Skeletal muscle satellite cell (primary cell): ENCODE measurements around the gene SSTR5.
A peak's percentile ranks its signal among the peaks of the same experiment; 100 is the strongest.

ENCODE experiments used
- H3K27me3 ChIP-seq: 2 replicates; pipeline ENCODE4 v1.7.0; 2013; ENCODE audit warnings: low read length; ENCODE audit not compliant: control insufficient read depth, insufficient read depth
- H3K36me3 ChIP-seq: 2 replicates; pipeline ENCODE4 v1.7.0; 2013; ENCODE audit warnings: mild to moderate bottlenecking, control low read depth, low read length; ENCODE audit not compliant: insufficient read depth
- H3K4me1 ChIP-seq: 2 replicates; pipeline ENCODE4 v1.7.0; 2013; ENCODE audit warnings: low read length; ENCODE audit not compliant: control insufficient read depth, insufficient read depth
- H3K4me2 ChIP-seq: 2 replicates; pipeline ENCODE4 v1.7.0; 2013; ENCODE audit warnings: mild to moderate bottlenecking, low read length
- H3K4me3 ChIP-seq: 2 replicates; pipeline ENCODE4 v1.7.0; 2013; ENCODE audit warnings: low read length
- H3K9ac ChIP-seq: 2 replicates; pipeline ENCODE4 v1.7.0; 2013; ENCODE audit warnings: mild to moderate bottlenecking, low read depth, low read length, moderate library complexity
- H3K9me3 ChIP-seq: replicated peaks from 2 replicates; pipeline ENCODE4 v1.7.0; 2013; ENCODE audit warnings: mild to moderate bottlenecking, control low read depth, low read length

Gene SSTR5

DNA sequence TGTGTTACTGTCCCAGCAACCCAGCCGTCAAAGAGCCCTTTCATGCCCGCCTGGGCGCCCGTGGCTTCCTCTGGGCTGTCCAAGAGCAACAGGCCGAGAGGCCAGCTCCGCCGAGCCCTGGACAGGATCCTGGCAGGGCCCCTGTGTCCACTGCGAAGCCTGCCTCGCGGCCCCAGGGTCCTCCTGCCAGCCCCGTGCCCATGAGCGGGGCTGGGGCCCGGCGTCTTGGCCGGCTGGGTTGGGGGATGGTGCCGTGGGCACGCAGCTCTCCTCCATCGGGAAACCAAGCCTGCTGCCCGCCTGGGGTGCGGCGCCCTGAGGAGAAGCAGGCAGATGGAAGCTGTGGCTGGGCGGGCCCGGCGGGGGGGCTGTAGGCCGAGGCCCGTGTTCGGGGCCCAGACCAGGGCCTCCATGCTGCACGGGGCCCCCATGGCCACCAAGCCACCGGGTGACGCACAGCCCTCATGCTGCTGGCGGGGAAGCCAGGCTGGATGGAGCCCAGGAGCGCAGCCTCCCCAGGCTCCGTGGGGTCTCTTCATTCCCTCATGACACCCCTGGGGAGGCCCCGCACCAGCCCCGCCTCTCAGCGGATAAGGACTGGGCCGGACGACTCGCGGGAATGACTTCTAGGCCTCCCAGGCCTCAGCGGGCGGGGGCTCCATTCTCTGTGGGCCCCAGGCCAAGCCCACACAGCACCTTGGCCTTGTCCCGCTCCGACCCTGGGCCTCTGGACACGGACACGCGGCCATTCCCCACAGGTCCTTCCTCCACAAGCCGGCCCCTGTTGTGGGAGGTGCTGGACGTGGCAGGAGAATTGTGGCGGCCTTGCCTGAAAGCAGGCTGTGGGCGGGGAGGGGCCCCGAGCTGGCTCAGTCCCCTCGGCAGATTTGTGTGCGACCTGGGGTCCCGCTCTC, 23.9 kb downstream of the SSTR5 start, which contains the start of gene C1QTNF8:
Gene C1QTNF8 (minus strand): TSS at position 76 of the 914 bp plus-strand sequence. CDS start 1,322 bp downstream, outside the sequence.
- H3K9ac ChIP-seq: no peak within 1 kb of the TSS
- peaks cover 14% of the 10 kb centered on the region for H3K4me1 ChIP-seq
- no peak within 1 kb of the TSS for H3K4me2 ChIP-seq
- no peaks in the 10 kb centered on the region for H3K27me3 ChIP-seq
- H3K9me3 ChIP-seq: no peaks in the 10 kb centered on the region
- H3K36me3 ChIP-seq: no peaks in the 10 kb centered on the region
- no peak within 1 kb of the TSS for H3K4me3 ChIP-seq

DNA sequence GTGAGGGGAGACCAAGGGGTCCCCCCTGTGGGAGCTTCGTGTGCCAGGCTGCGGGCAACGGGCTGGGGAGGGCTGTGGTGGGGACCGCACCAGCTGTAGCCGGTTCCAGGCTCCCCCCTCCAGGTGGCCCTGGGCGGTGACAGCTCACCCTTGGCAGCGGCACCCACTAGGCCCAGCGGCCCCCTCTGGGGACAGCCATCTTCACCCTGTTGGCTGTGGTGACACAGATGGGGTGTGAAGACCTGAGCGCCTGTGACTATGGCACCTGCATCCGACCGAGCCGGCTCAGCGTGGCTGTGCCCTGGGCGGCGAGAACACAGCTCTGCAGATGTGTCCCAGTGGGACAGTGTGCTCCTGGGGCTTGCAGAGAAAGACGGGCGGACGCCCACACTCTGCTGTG, 24.6 kb downstream of the SSTR5 start:
- no peaks in the 10 kb centered on the region for H3K36me3 ChIP-seq
- peak overlapping the region; percentile 60 for H3K9ac ChIP-seq
- no peak overlapping the region for H3K4me3 ChIP-seq
- no peak overlapping the region for H3K4me2 ChIP-seq
- H3K4me1 ChIP-seq: peaks cover 14% of the 10 kb centered on the region
- H3K9me3 ChIP-seq: no peaks in the 10 kb centered on the region
- H3K27me3 ChIP-seq: no peaks in the 10 kb centered on the region

GRCh38 chr16:1097800-1098199, 25.3 kb downstream of the SSTR5 start:
- Histone ChIP-seq H3K4me2 (peak overlapping the region; percentile 53), H3K27me3 (no peaks in the 10 kb centered on the region), H3K4me1 (peaks cover 14% of the 10 kb centered on the region), H3K9me3 (no peaks in the 10 kb centered on the region), H3K4me3 (no peak overlapping the region), H3K36me3 (no peaks in the 10 kb centered on the region), H3K9ac (peak overlapping the region; percentile 60)

GRCh38 chr16:1098266-1098991, 25.9 kb downstream of the SSTR5 start:
- Histone ChIP-seq H3K9me3 (no peaks in the 10 kb centered on the region), H3K27me3 (no peaks in the 10 kb centered on the region), H3K4me1 (peaks cover 16% of the 10 kb centered on the region), H3K36me3 (no peaks in the 10 kb centered on the region), H3K9ac (peak overlapping the region; percentile 35), H3K4me2 (peak overlapping the region; percentile 53), H3K4me3 (no peak overlapping the region)

- Histone ChIP-seq H3K4me1 (peaks cover 16% of the 10 kb centered on the region), H3K9me3 (no peaks in the 10 kb centered on the region), H3K9ac (no peak overlapping the region), H3K4me3 (no peak overlapping the region), H3K36me3 (no peaks in the 10 kb centered on the region), H3K4me2 (no peak overlapping the region), H3K27me3 (peaks cover 2% of the 10 kb centered on the region)
Measured at GRCh38 chr16:1099189-1100083, 26.9 kb downstream of the SSTR5 start.

GRCh38 chr16:1100084-1100800, 27.7 kb downstream of the SSTR5 start:
- no peak overlapping the region for H3K9ac ChIP-seq
- H3K4me2 ChIP-seq: no peak overlapping the region
- H3K9me3 ChIP-seq: no peaks in the 10 kb centered on the region
- peaks cover 10% of the 10 kb centered on the region for H3K27me3 ChIP-seq
- H3K4me3 ChIP-seq: no peak overlapping the region
- peaks cover 16% of the 10 kb centered on the region for H3K4me1 ChIP-seq
- H3K36me3 ChIP-seq: no peaks in the 10 kb centered on the region

DNA sequence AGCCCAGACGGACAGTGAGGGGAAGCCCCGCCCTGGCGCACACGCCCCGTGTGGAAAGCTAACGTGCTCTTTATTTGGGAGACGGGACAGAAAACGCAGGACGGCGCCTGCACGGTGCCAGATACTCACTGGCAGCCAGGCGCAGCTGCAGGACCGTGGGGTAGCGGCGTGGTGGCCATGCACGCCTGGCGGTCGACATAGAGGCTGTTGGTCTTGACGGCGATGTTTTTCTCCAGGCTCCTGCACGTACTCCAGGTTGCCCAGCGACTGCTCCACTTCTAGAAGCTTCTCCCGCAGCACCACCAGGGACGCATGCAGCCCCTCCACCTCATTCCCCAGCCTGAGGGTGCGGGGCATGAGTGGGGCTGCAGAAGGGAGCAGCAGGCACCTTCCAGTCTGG, 28.6 kb downstream of the SSTR5 start:
- Histone ChIP-seq H3K36me3 (no peaks in the 10 kb centered on the region), H3K4me3 (no peak overlapping the region), H3K4me1 (peaks cover 16% of the 10 kb centered on the region), H3K27me3 (peaks cover 14% of the 10 kb centered on the region), H3K9me3 (no peaks in the 10 kb centered on the region), H3K4me2 (no peak overlapping the region), H3K9ac (no peak overlapping the region)

DNA sequence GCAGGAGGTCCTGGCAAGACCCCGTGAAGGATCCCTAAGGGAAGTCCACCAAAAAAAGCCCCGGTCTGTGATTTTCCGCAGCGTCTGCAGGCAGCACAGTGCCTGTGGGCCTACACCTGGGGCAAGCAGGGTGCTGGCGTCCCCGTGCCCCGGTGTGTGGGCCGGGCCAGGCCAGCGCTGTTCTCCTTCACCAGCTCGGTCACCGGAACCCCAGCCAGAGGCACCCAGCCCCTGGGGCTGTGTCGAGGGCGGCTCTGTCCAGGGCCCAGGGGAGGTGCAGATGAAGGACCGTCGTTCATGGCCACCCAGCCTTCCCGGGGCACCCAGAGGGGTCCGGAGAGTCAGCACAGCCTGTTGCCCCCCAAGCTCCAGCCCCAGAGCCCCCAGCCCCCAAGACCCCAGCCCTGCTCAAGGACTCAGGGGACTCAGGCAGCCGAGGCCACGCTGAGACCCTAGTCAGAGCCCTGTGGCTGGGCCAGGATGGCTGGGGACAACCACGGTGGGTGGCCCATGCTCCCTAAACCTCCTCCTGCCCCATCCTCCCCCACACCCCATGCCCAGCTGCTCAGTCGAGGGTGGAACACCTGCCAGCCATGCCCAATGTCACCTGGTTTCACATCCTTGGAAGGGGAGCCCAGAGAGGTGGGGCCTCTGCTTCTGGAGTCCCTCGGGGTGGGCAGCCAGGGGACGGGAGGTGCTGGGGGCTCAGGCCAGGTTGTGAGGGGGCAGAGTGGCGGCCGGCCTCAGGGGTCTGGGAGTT, 29.2 kb downstream of the SSTR5 start:
- H3K9me3 ChIP-seq: no peaks in the 10 kb centered on the region
- peaks cover 14% of the 10 kb centered on the region for H3K27me3 ChIP-seq
- peaks cover 16% of the 10 kb centered on the region for H3K4me1 ChIP-seq
- no peak overlapping the region for H3K9ac ChIP-seq
- no peak overlapping the region for H3K4me3 ChIP-seq
- no peaks in the 10 kb centered on the region for H3K36me3 ChIP-seq
- H3K4me2 ChIP-seq: no peak overlapping the region

DNA sequence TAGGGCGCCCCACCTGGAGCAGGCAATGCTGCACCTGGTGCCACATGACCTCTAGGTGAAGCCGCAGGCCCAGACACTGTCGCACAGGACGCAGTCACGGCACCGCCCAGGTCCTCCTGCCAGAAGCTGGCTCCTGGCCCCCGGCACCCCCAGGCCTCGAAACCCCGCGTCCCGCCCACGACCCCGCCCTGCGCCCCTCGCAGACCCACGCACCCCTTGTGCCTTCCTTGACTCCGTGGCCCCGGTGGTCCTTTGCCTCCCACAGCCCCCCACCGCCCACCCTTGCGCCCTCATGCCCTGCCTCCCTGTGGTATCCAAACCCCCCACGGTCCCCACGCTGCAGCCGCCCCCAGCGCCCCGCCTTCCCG, 29.8 kb downstream of the SSTR5 start:
- Histone ChIP-seq H3K27me3 (peaks cover 20% of the 10 kb centered on the region), H3K4me2 (no peak overlapping the region), H3K4me1 (peaks cover 14% of the 10 kb centered on the region), H3K36me3 (no peaks in the 10 kb centered on the region), H3K9ac (no peak overlapping the region), H3K4me3 (no peak overlapping the region), H3K9me3 (no peaks in the 10 kb centered on the region)

- H3K36me3 ChIP-seq: no peaks in the 10 kb centered on the region
- H3K4me2 ChIP-seq: peak overlapping the region; percentile 75
- peaks cover 6% of the 10 kb centered on the region for H3K4me1 ChIP-seq
- H3K27me3 ChIP-seq: peaks cover 27% of the 10 kb centered on the region
- no peaks in the 10 kb centered on the region for H3K9me3 ChIP-seq
- no peak overlapping the region for H3K9ac ChIP-seq
- H3K4me3 ChIP-seq: no peak overlapping the region
Measured at GRCh38 chr16:1102921-1103635, 30.5 kb downstream of the SSTR5 start.
